Hepatocyte (in vitro differentiated cells): Measurements from ENCODE around the gene ELF5. TPM values are rescaled to one million over a fixed set of nuclear protein-coding genes. Genes with fewer than 3 reads are reported as not detected.

Experiments used
- DNase-seq: peaks from one replicate; pipeline ENCODE4 v3.0.0-alpha.2; 2016; ENCODE audit warnings: low spot score
- H2AFZ ChIP-seq: fragments of 200-600 bp; sonication (generic); 2 replicates; pipeline ENCODE4 v1.6.0; 2016; ENCODE audit warnings: antibody characterized with exemption, mild to moderate bottlenecking
- H3K27ac ChIP-seq: fragments of 200-600 bp; sonication (generic); 2 replicates; pipeline ENCODE4 v1.5.1; 2016; ENCODE audit warnings: mild to moderate bottlenecking
- H3K27me3 ChIP-seq: fragments of 200-600 bp; sonication (generic); 2 replicates; pipeline ENCODE4 v1.6.1; 2016
- H3K36me3 ChIP-seq: fragments of 200-600 bp; sonication (generic); replicated peaks from 2 replicates; pipeline ENCODE4 v1.5.1; 2016; ENCODE audit warnings: low read depth; ENCODE audit not compliant: insufficient read depth
- H3K4me1 ChIP-seq: fragments of 200-600 bp; sonication (generic); 2 replicates; pipeline ENCODE4 v1.5.1; 2016; ENCODE audit warnings: mild to moderate bottlenecking, moderate library complexity; ENCODE audit not compliant: insufficient read depth
- H3K4me2 ChIP-seq: fragments of 200-600 bp; sonication (generic); 2 replicates; pipeline ENCODE4 v1.6.0; 2016
- H3K4me3 ChIP-seq: fragments of 200-600 bp; sonication (generic); 2 replicates; pipeline ENCODE4 v1.5.1; 2016; ENCODE audit warnings: mild to moderate bottlenecking
- H3K79me2 ChIP-seq: fragments of 200-600 bp; sonication (generic); 2 replicates; pipeline ENCODE4 v1.6.0; 2017; ENCODE audit warnings: mild to moderate bottlenecking
- H3K9me2 ChIP-seq: fragments of 200-600 bp; sonication (generic); replicated peaks from 2 replicates; pipeline ENCODE4 v1.6.0; 2017; ENCODE audit warnings: mild to moderate bottlenecking; ENCODE audit not compliant: insufficient read depth
- H3K9me3 ChIP-seq: fragments of 200-600 bp; sonication (generic); 2 replicates; pipeline ENCODE4 v1.5.1; 2016; ENCODE audit warnings: low read depth, mild to moderate bottlenecking
- H4K20me1 ChIP-seq: fragments of 200-600 bp; sonication (generic); 2 replicates; pipeline ENCODE4 v1.6.0; 2016; ENCODE audit warnings: mild to moderate bottlenecking; ENCODE audit not compliant: insufficient read depth, poor library complexity, severe bottlenecking
- EZH2 ChIP-seq: fragments of 200-600 bp; sonication (generic); IDR thresholded peaks from 2 replicates; pipeline ENCODE4 v1.6.1; 2016; ENCODE audit warnings: antibody characterized with exemption, mild to moderate bottlenecking, borderline replicate concordance
- EZH2phosphoT487 ChIP-seq: fragments of 200-600 bp; sonication (generic); IDR thresholded peaks from one replicate; pipeline ENCODE4 v1.6.1; 2018; ENCODE audit warnings: antibody characterized with exemption, mild to moderate bottlenecking, low read depth, moderate library complexity; ENCODE audit not compliant: unreplicated experiment, severe bottlenecking
- WGBS: methylation state at CpG from one replicate; pipeline ENCODE4 v1.1.6; 2016; ENCODE audit warnings: low lambda C conversion rate; ENCODE audit errors: missing lambda C conversion rate; 5-methylcytosine and 5-hydroxymethylcytosine counted together
- polyA plus RNA-seq: library from polyadenylated mRNA; unstranded; fragments of >200 nt; fragmentation: Nextera tagmentation; extraction: Ambion mirVana; gene quantifications from 2 replicates; pipeline ENCODE4 v1.2.1, GENCODE V29; 2016
- total RNA-seq: library from RNA; depleted of rRNA; stranded (reverse); fragments of >200 nt; gene quantifications from 2 replicates; pipeline ENCODE4 v1.2.3, GENCODE V29; 2014
- TF ChIP-seq, protein P1 (sequence below): fragments of 200-600 bp; sonication (generic); IDR thresholded peaks from 2 replicates; pipeline ENCODE4 v1.5.1; 2016; ENCODE audit warnings: antibody characterized with exemption, mild to moderate bottlenecking; ENCODE audit not compliant: poor library complexity

The ELF5 gene
- total and polyA plus RNA-seq, 2 experiments from 2014 or later, result 0.50 to 0.53 TPM

DNA sequence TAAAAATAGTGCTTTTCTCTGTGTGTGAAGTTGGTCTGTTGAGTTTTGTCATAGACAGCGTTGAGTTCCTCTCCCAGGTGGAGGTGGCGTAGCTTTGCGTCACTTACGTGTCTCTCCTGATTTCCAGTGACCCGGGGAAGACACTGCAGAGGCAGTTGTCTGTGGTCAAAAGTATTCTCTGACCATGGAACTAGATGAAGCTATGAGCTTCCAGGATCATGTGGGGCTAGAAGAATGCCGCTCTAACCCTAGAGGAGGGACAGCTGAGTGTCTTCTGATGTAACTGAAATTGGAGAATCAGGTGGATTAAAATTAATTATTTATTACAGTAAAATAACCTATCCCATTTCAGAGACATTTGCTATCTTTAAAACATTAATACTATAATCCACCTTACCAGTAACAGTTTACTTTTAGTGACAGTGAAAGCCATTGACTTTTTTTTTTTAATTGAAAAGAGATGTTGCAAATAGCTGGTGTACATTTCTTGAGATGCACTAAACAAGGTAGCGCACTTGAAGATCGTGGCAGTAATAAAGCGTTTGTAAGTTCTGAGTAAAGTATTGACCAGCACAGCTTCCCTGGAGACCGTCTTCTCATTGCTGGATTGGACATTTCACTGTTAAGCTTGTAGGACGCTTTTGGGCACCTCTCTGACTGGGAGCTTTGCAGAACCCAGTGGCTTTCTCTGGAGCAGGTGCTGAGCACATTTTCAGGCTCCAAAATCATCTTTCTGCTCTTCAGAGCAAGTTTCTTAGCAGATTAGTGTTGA is 65.2 kb downstream of the ELF5 start:
- DNase-seq, result no peak
- Histone ChIP-seq H3K4me2 (no peak overlapping the region), H3K9me3 (no peaks in the 10 kb centered on the region), H3K4me3 (no peak overlapping the region), H3K27ac (no peak overlapping the region), H3K27me3 (peaks cover 5% of the 10 kb centered on the region), H3K36me3 (no peaks in the 10 kb centered on the region), H3K79me2 (no peaks in the 10 kb centered on the region), H3K9me2 (no peaks in the 10 kb centered on the region), H4K20me1 (no peaks in the 10 kb centered on the region), H3K4me1 (no peaks in the 10 kb centered on the region), H2AFZ (no peak overlapping the region)
- TF ChIP-seq EZH2, result no peak
- TF ChIP-seq EZH2phosphoT487, result no peak
- TF ChIP-seq, protein P1, sequence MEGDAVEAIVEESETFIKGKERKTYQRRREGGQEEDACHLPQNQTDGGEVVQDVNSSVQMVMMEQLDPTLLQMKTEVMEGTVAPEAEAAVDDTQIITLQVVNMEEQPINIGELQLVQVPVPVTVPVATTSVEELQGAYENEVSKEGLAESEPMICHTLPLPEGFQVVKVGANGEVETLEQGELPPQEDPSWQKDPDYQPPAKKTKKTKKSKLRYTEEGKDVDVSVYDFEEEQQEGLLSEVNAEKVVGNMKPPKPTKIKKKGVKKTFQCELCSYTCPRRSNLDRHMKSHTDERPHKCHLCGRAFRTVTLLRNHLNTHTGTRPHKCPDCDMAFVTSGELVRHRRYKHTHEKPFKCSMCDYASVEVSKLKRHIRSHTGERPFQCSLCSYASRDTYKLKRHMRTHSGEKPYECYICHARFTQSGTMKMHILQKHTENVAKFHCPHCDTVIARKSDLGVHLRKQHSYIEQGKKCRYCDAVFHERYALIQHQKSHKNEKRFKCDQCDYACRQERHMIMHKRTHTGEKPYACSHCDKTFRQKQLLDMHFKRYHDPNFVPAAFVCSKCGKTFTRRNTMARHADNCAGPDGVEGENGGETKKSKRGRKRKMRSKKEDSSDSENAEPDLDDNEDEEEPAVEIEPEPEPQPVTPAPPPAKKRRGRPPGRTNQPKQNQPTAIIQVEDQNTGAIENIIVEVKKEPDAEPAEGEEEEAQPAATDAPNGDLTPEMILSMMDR, result no peak
- WGBS, result 76% methylated on average over 11 of the region's 11 CpGs

GRCh38 chr11:34447044-34447443 is 66.5 kb downstream of the ELF5 start:
- Histone ChIP-seq H4K20me1 (no peaks in the 10 kb centered on the region), H3K4me1 (no peaks in the 10 kb centered on the region), H3K9me3 (no peaks in the 10 kb centered on the region), H3K9me2 (no peaks in the 10 kb centered on the region), H3K36me3 (no peaks in the 10 kb centered on the region), H3K4me2 (no peak overlapping the region), H3K79me2 (no peaks in the 10 kb centered on the region), H3K4me3 (no peak overlapping the region), H3K27ac (no peak overlapping the region), H2AFZ (no peak overlapping the region), H3K27me3 (peaks cover 5% of the 10 kb centered on the region)
- no peak for DNase-seq
- TF ChIP-seq EZH2phosphoT487 (no peak), EZH2 (no peak)
- TF ChIP-seq, protein P1, result no peak

- no peak overlapping the region for H3K27ac ChIP-seq
- TF ChIP-seq EZH2 (no peak), EZH2phosphoT487 (no peak)
- TF ChIP-seq, protein P1, result no peak
- no peak overlapping the region for H3K4me3 ChIP-seq
- 63% methylated on average over 5 of the region's 5 CpGs for WGBS
- H3K36me3 ChIP-seq, result no peaks in the 10 kb centered on the region
- H3K9me2 ChIP-seq, result no peaks in the 10 kb centered on the region
- no peaks in the 10 kb centered on the region for H3K9me3 ChIP-seq
- no peaks in the 10 kb centered on the region for H4K20me1 ChIP-seq
- no peaks in the 10 kb centered on the region for H3K79me2 ChIP-seq
- H3K27me3 ChIP-seq, result peaks cover 5% of the 10 kb centered on the region
- H2AFZ ChIP-seq, result no peak overlapping the region
- H3K4me2 ChIP-seq, result no peak overlapping the region
- no peak for DNase-seq
- H3K4me1 ChIP-seq, result no peaks in the 10 kb centered on the region
These were observed 67.2 kb downstream of the ELF5 start for GRCh38 chr11:34446386-34446785.
